A549 (cell line): ENCODE data around the gene PRKN. TPM values are rescaled to one million over a fixed set of nuclear protein-coding genes. Genes with fewer than 3 reads are reported as not detected.

Experiments used
- ATAC-seq, 2 experiments: fragments of 200-7000 bp in 1 of 2; fragments of >200 bp in 1 of 2; cut with Nextera tagmentation in 1 of 2; cut with Tn5 transposase in 1 of 2; 3 replicates each; pipeline versions ENCODE4 v1.8.0 to v1.9.1; 2018 to 2020; ENCODE audit warnings: mild to moderate bottlenecking in 1 of 2, moderate library complexity in 1 of 2
- CTCF ChIA-PET: fragments of 300-600 bp; sonication (Branson Sonifier 250); formaldehyde crosslinking; extraction: SDS; loops from one replicate; lab custom pipeline; 2021; ENCODE audit warnings: antibody characterized with exemption, inconsistent platforms; lab: Yijun Ruan, JAX
- POLR2A ChIA-PET: fragments of 350-600 bp; formaldehyde crosslinking; extraction: SDS; loops from one replicate; lab custom pipeline; 2021; ENCODE audit warnings: antibody characterized with exemption, inconsistent platforms; lab: Yijun Ruan, JAX
- DNase-seq, 2 experiments: peaks; one replicate each; pipeline versions ENCODE4 v3.0.0 to v3.0.0-alpha.2; 2011 to 2016; ENCODE audit warnings: low read depth in 1 of 2, low spot score in 1 of 2
- FAIRE-seq: peaks from 2 replicates; lab custom pipeline; 2011; peaks lifted over from hg19 to GRCh38; lab: Jason Lieb, UNC
- H3K27ac ChIP-seq, 2 experiments: fragments of >200 bp; sonication (Bioruptor Twin); formaldehyde crosslinking; 3 replicates each; pipeline ENCODE4 v1.5.1; 2016 to 2017
- H3K4me1 ChIP-seq: fragments of >200 bp; sonication (Bioruptor Twin); formaldehyde crosslinking; 3 replicates; pipeline ENCODE4 v1.6.1; 2016
- H3K4me2 ChIP-seq: fragments of >200 bp; sonication (Bioruptor Twin); formaldehyde crosslinking; 3 replicates; pipeline ENCODE4 v1.6.1; 2016
- H3K4me3 ChIP-seq: fragments of >200 bp; sonication (Bioruptor Twin); formaldehyde crosslinking; 3 replicates; pipeline ENCODE4 v1.5.1; 2016
- H3K9me3 ChIP-seq: fragments of >200 bp; sonication (Bioruptor Twin); formaldehyde crosslinking; 3 replicates; pipeline ENCODE4 v1.6.1; 2016
- ATOH8 ChIP-seq: fragments of 250-450 bp; sonication (Bioruptor Pico); IDR thresholded peaks from 2 replicates; pipeline ENCODE4 v1.5.0; 2020; ENCODE audit warnings: low read depth, mild to moderate bottlenecking, moderate library complexity
- BCL3 ChIP-seq: fragments of >200 bp; sonication (Bioruptor Twin); formaldehyde crosslinking; IDR thresholded peaks from 3 replicates; pipeline ENCODE4 v1.6.1; 2016
- BHLHE40 ChIP-seq: IDR thresholded peaks from 2 replicates; pipeline ENCODE4 v1.6.1; 2012; ENCODE audit warnings: low read depth, low read length, inconsistent platforms
- CBX8 ChIP-seq: fragments of 200-600 bp; sonication (generic); IDR thresholded peaks from 2 replicates; pipeline ENCODE4 v1.6.1; 2016
- CEBPB ChIP-seq, 2 experiments: fragments of >200 bp in 1 of 2; sonication (Bioruptor Twin) in 1 of 2; formaldehyde crosslinking in 1 of 2; IDR thresholded peaks; 2 replicates each; pipeline ENCODE4 v1.6.1; 2012 to 2016
- CHD2 ChIP-seq: fragments of 150-350 bp; IDR thresholded peaks from 2 replicates; pipeline ENCODE4 v1.6.1; 2014; ENCODE audit warnings: low read length; ENCODE audit not compliant: partially characterized antibody
- CHD4 ChIP-seq: fragments of 200-600 bp; sonication (generic); IDR thresholded peaks from 2 replicates; pipeline ENCODE4 v1.6.1; 2016; ENCODE audit warnings: antibody characterized with exemption, mild to moderate bottlenecking, borderline replicate concordance
- EHMT2 ChIP-seq: fragments of 200-600 bp; sonication (generic); IDR thresholded peaks from 2 replicates; pipeline ENCODE4 v1.6.1; 2016; ENCODE audit warnings: antibody characterized with exemption, low read depth, mild to moderate bottlenecking, moderate library complexity
- ELK1 ChIP-seq: fragments of 150-350 bp; IDR thresholded peaks from 2 replicates; pipeline ENCODE4 v1.6.1; 2014; ENCODE audit warnings: low read depth, mild to moderate bottlenecking, low read length
- EP300 ChIP-seq, 2 experiments: fragments of >200 bp; sonication (Bioruptor Twin); formaldehyde crosslinking; IDR thresholded peaks; 2 replicates in 1 of 2; 3 replicates in 1 of 2; pipeline ENCODE4 v1.6.1; 2016 to 2017
- ESRRA ChIP-seq: fragments of 150-350 bp; IDR thresholded peaks from 2 replicates; pipeline ENCODE4 v1.6.1; 2014; ENCODE audit warnings: mild to moderate bottlenecking, low read length, borderline replicate concordance
- FOXS1 ChIP-seq: fragments of 250-450 bp; sonication (Bioruptor Pico); IDR thresholded peaks from 2 replicates; pipeline ENCODE4 v1.5.0; 2020; ENCODE audit warnings: mild to moderate bottlenecking, moderate library complexity
- GATA3 ChIP-seq: IDR thresholded peaks from 2 replicates; pipeline ENCODE4 v1.6.1; 2012; ENCODE audit warnings: borderline replicate concordance
- HMGXB4 ChIP-seq: fragments of 250-450 bp; sonication (Bioruptor Pico); IDR thresholded peaks from 2 replicates; pipeline ENCODE4 v1.5.0; 2021; ENCODE audit warnings: mild to moderate bottlenecking, moderate library complexity, borderline replicate concordance
- HOXA7 ChIP-seq: fragments of 250-450 bp; sonication (Bioruptor Pico); IDR thresholded peaks from 2 replicates; pipeline ENCODE4 v1.5.0; 2020; ENCODE audit warnings: mild to moderate bottlenecking, moderate library complexity
- KDM1A ChIP-seq: fragments of 200-600 bp; sonication (generic); IDR thresholded peaks from 2 replicates; pipeline ENCODE4 v1.6.1; 2016; ENCODE audit warnings: low read depth, mild to moderate bottlenecking
- MAFK ChIP-seq: fragments of 450-650 bp; IDR thresholded peaks from 2 replicates; pipeline ENCODE4 v1.6.1; 2014; ENCODE audit not compliant: partially characterized antibody
- MAZ ChIP-seq: fragments of 150-350 bp; IDR thresholded peaks from 2 replicates; pipeline ENCODE4 v1.6.1; 2014; ENCODE audit warnings: antibody characterized with exemption, low read depth, low read length, borderline replicate concordance
- NFE2L2 ChIP-seq: fragments of 150-350 bp; conservative IDR thresholded peaks from 2 replicates; pipeline ENCODE4 v1.6.1; 2014; ENCODE audit warnings: low read length
- PHF8 ChIP-seq: fragments of 200-600 bp; sonication (generic); IDR thresholded peaks from 2 replicates; pipeline ENCODE4 v1.6.1; 2016; ENCODE audit warnings: low read depth, mild to moderate bottlenecking, antibody characterized with exemption, moderate library complexity, borderline replicate concordance
- POLR2A ChIP-seq: IDR thresholded peaks from 2 replicates; pipeline ENCODE4 v1.6.1; 2012; ENCODE audit warnings: mild to moderate bottlenecking, low read length
- RAD21 ChIP-seq, 2 experiments: fragments of >200 bp in 1 of 2; sonication (Bioruptor Twin) in 1 of 2; formaldehyde crosslinking in 1 of 2; IDR thresholded peaks in 1 of 2; conservative IDR thresholded peaks in 1 of 2; 2 replicates in 1 of 2; 3 replicates in 1 of 2; pipeline ENCODE4 v1.6.1; 2012 to 2018; ENCODE audit warnings: inconsistent platforms in 1 of 2
- RARB ChIP-seq: fragments of 250-450 bp; sonication (Bioruptor Pico); IDR thresholded peaks from 2 replicates; pipeline ENCODE4 v1.8.0; 2021; ENCODE audit warnings: mild to moderate bottlenecking, moderate library complexity
- RNF2 ChIP-seq: fragments of 200-600 bp; sonication (generic); IDR thresholded peaks from 2 replicates; pipeline ENCODE4 v1.6.1; 2016; ENCODE audit warnings: low read depth, mild to moderate bottlenecking, antibody characterized with exemption, moderate library complexity, borderline replicate concordance
- TFCP2L1 ChIP-seq: fragments of 250-450 bp; sonication (Bioruptor Pico); IDR thresholded peaks from 2 replicates; pipeline ENCODE4 v1.5.0; 2021; ENCODE audit warnings: mild to moderate bottlenecking
- TP53 ChIP-seq: fragments of 250-450 bp; sonication (Bioruptor Pico); IDR thresholded peaks from 2 replicates; pipeline ENCODE4 v1.5.0; 2021; ENCODE audit warnings: mild to moderate bottlenecking, moderate library complexity
- USF2 ChIP-seq: fragments of 450-650 bp; IDR thresholded peaks from 2 replicates; pipeline ENCODE4 v1.6.1; 2014; ENCODE audit warnings: antibody characterized with exemption
- ZNF302 ChIP-seq: fragments of 250-450 bp; sonication (Bioruptor Pico); IDR thresholded peaks from 2 replicates; pipeline ENCODE4 v1.9.0; 2021; ENCODE audit warnings: inconsistent platforms, mild to moderate bottlenecking, moderate library complexity
- WGBS: methylation state at CpG from one replicate; pipeline ENCODE4 v1.1.6; 2017; ENCODE audit errors: missing lambda C conversion rate; 5-methylcytosine and 5-hydroxymethylcytosine counted together
- polyA plus RNA-seq, 4 experiments: library from polyadenylated mRNA; depleted of rRNA in 3 of 4; stranded (reverse); fragments of >200 nt; fragmentation: RNase III in 1 of 4; extraction: RNeasy Plus Mini Kit Qiagen cat#74134 plus additional on column Dnase treatment in 1 of 4; gene quantifications; 2 replicates in 3 of 4; 3 replicates in 1 of 4; pipeline ENCODE4 v1.2.3, GENCODE V29; 2011 to 2017

PRKN gene
- polyA plus RNA-seq, 2 of the 4 experiments (the other 2 are of a cell fraction), result 0.36 to 0.39 TPM

GRCh38 chr6:161378115-161378514 lies 1349.5 kb downstream of the PRKN start:
- CTCF ChIA-PET, result interaction anchor here (6.1 to 13.4 kb wide), 2 partner anchors 449 to 644 kb away, joined by 33 to 223 read pairs; no protein-coding TSS in a partner anchor
- no peak overlapping the region for H3K4me3 ChIP-seq
- FAIRE-seq, result no peak
- POLR2A ChIA-PET, result no interaction called here
- DNase-seq, result no peak
- no peak for TF ChIP-seq USF2
- no peak for TF ChIP-seq RNF2
- no peak for TF ChIP-seq EP300 (IDR thresholded peaks at IDR 0.05)
- TF ChIP-seq, all 56 proteins: peak for 0
- WGBS, result 40% methylated on average over 2 of the region's 12 CpGs
- no peaks in the 10 kb centered on the region for H3K4me1 ChIP-seq
- no peak overlapping the region for H3K4me2 ChIP-seq
- no peaks in the 10 kb centered on the region for H3K9me3 ChIP-seq
- H3K27ac ChIP-seq, result no peak overlapping the region
- ATAC-seq, result no peak

GRCh38 chr6:161377116-161377515 lies 1350.5 kb downstream of the PRKN start:
- Histone ChIP-seq H3K4me1 (no peaks in the 10 kb centered on the region), H3K27ac (no peak overlapping the region), H3K4me2 (no peak overlapping the region), H3K9me3 (no peaks in the 10 kb centered on the region), H3K4me3 (no peak overlapping the region)
- DNase-seq, result no peak
- TF ChIP-seq RARB (CRISPR knock-in tag) (no peak), GATA3 (no peak), TP53 (CRISPR knock-in tag) (no peak), ESRRA (no peak), TFCP2L1 (CRISPR knock-in tag) (no peak), HOXA7 (CRISPR knock-in tag) (no peak), CHD4 (no peak), ATOH8 (CRISPR knock-in tag) (no peak), PHF8 (no peak), RAD21 (conservative IDR thresholded peaks at IDR 0.05 in 1 of 2, IDR thresholded peaks at IDR 0.05 in 1 of 2) (no peak), CHD2 (no peak), CEBPB (IDR thresholded peaks at IDR 0.05) (no peak)
- ChIA-PET CTCF (interaction anchor here (0.6 to 13.4 kb wide), 3 partner anchors 448 to 643 kb away, joined by 3 to 223 read pairs (median 33); no protein-coding TSS in a partner anchor), POLR2A (no interaction called here)
- WGBS, result 62% methylated on average over 4 of the region's 13 CpGs
- FAIRE-seq, result no peak
- no peak for ATAC-seq

- FAIRE-seq (no peak), DNase-seq (no peak), ATAC-seq (no peak)
- no peak overlapping the region for H3K4me2 ChIP-seq
- H3K9me3 ChIP-seq, result no peaks in the 10 kb centered on the region
- H3K4me1 ChIP-seq, result no peaks in the 10 kb centered on the region
- no peak overlapping the region for H3K4me3 ChIP-seq
- ChIA-PET POLR2A (no interaction called here), CTCF (interaction anchor here (0.5 to 13.4 kb wide), 6 partner anchors 224 to 643 kb away, joined by 3 to 223 read pairs (median 19); no protein-coding TSS in a partner anchor)
- H3K27ac ChIP-seq, result no peak overlapping the region
- 73% methylated on average over 7 of the region's 11 CpGs for WGBS
- TF ChIP-seq HMGXB4 (CRISPR knock-in tag), result no peak
- no peak for TF ChIP-seq ZNF302 (CRISPR knock-in tag)
- TF ChIP-seq KDM1A, result no peak
- no peak for TF ChIP-seq BHLHE40
- no peak for TF ChIP-seq CBX8
- TF ChIP-seq MAFK, result no peak
- TF ChIP-seq ELK1, result no peak
- TF ChIP-seq BCL3, result no peak
- no peak for TF ChIP-seq CHD2
- no peak for TF ChIP-seq NFE2L2
- TF ChIP-seq ATOH8 (CRISPR knock-in tag), result no peak
- TF ChIP-seq POLR2A, result no peak
- TF ChIP-seq EHMT2, result no peak
- no peak for TF ChIP-seq FOXS1
- no peak for TF ChIP-seq MAZ
These were observed 1351.2 kb downstream of the PRKN start for GRCh38 chr6:161376367-161376766.
